Activated naive CD8-positive, alpha-beta T cell treated with anti-CD3 and anti-CD28 coated beads, Interleukin-2, amount 50 U/mL, for 24 hours (primary cell): ENCODE measurements around the gene TRPC1.
"Not testable (repeated sequence)": the region's sequence is repeated elsewhere in the genome, so short reads cannot be mapped to it uniquely, and the experiment has no call there.

Experiments used
- ATAC-seq: fragments of 150-1000 bp; cut with Tn5 transposase; one replicate; pipeline ENCODE4 v1.10.0; 2021
- DNase-seq: peaks from one replicate; pipeline ENCODE4 v3.0.0; 2021
- H3K27ac Mint-ChIP-seq: one replicate; pipeline ENCODE4 v1.8.0; 2021; ENCODE audit warnings: mild to moderate bottlenecking, mixed read lengths
- H3K27me3 Mint-ChIP-seq: one replicate; pipeline ENCODE4 v1.8.0; 2021; ENCODE audit warnings: mixed read lengths
- H3K36me3 Mint-ChIP-seq: one replicate; pipeline ENCODE4 v1.8.0; 2021; ENCODE audit warnings: low read depth, mixed read lengths
- H3K4me1 Mint-ChIP-seq: one replicate; pipeline ENCODE4 v1.8.0; 2021; ENCODE audit warnings: mixed read lengths
- H3K4me3 Mint-ChIP-seq: one replicate; pipeline ENCODE4 v1.8.0; 2021; ENCODE audit warnings: mild to moderate bottlenecking, moderate library complexity, mixed read lengths
- H3K9me3 Mint-ChIP-seq: one replicate; pipeline ENCODE4 v1.8.0; 2021; ENCODE audit warnings: mixed read lengths

Gene TRPC1

GRCh38 chr3:142723968-142724681 is at the start of gene TRPC1:
TSS of gene TRPC1 (plus strand) at chr3:142724034. CDS start at chr3:142724560, 526 bp downstream.
- H3K27me3 Mint-ChIP-seq, result peaks cover 46% of the 10 kb centered on the region
- peak within 1 kb of the TSS; percentile 64 for H3K27ac Mint-ChIP-seq
- no peaks in the 10 kb centered on the region for H3K36me3 Mint-ChIP-seq
- peak; percentile 69 for DNase-seq
- no peaks in the 10 kb centered on the region for H3K9me3 Mint-ChIP-seq
- peak within 1 kb of the TSS; percentile 82 for H3K4me3 Mint-ChIP-seq
- peak; percentile 97 for ATAC-seq
- H3K4me1 Mint-ChIP-seq, result peaks cover 9% of the 10 kb centered on the region

- Mint-ChIP-seq H3K4me3 (no peak overlapping the region), H3K27ac (no peak overlapping the region), H3K36me3 (peaks cover 1% of the 10 kb centered on the region), H3K27me3 (no peaks in the 10 kb centered on the region), H3K4me1 (no peaks in the 10 kb centered on the region), H3K9me3 (no peaks in the 10 kb centered on the region)
- DNase-seq (no peak), ATAC-seq (no peak)
These were observed 47.7 kb upstream of the TRPC1 start for GRCh38 chr3:142676151-142676550.

GRCh38 chr3:142680710-142681109 is 43.1 kb upstream of the TRPC1 start:
- Mint-ChIP-seq H3K36me3 (peaks cover 1% of the 10 kb centered on the region), H3K4me1 (no peaks in the 10 kb centered on the region), H3K4me3 (no peak overlapping the region), H3K9me3 (no peaks in the 10 kb centered on the region), H3K27ac (no peak overlapping the region), H3K27me3 (no peaks in the 10 kb centered on the region)
- DNase-seq (no peak), ATAC-seq (no peak)

- no peaks in the 10 kb centered on the region for H3K4me1 Mint-ChIP-seq
These were observed 33.2 kb upstream of the TRPC1 start for GRCh38 chr3:142690613-142691012.

GRCh38 chr3:142691527-142691926 is 32.3 kb upstream of the TRPC1 start:
- ATAC-seq, result no peak
- no peak for DNase-seq
- no peaks in the 10 kb centered on the region for H3K9me3 Mint-ChIP-seq
- H3K27ac Mint-ChIP-seq, result no peak overlapping the region
- H3K36me3 Mint-ChIP-seq, result no peaks in the 10 kb centered on the region
- H3K27me3 Mint-ChIP-seq, result no peaks in the 10 kb centered on the region
- H3K4me1 Mint-ChIP-seq, result no peaks in the 10 kb centered on the region
- H3K4me3 Mint-ChIP-seq, result no peak overlapping the region

More at GRCh38 chr3:142690613-142691012, 33.2 kb upstream of the TRPC1 start:
- Mint-ChIP-seq H3K9me3 (no peaks in the 10 kb centered on the region), H3K27ac (no peak overlapping the region), H3K27me3 (no peaks in the 10 kb centered on the region), H3K4me3 (no peak overlapping the region), H3K36me3 (no peaks in the 10 kb centered on the region)
- DNase-seq, result no peak
- ATAC-seq, result no peak

GRCh38 chr3:142693136-142693853 is 30.5 kb upstream of the TRPC1 start:
- Mint-ChIP-seq H3K4me1 (no peaks in the 10 kb centered on the region), H3K27ac (no peak overlapping the region), H3K9me3 (no peaks in the 10 kb centered on the region), H3K4me3 (no peak overlapping the region), H3K27me3 (no peaks in the 10 kb centered on the region), H3K36me3 (no peaks in the 10 kb centered on the region)
- DNase-seq (no peak), ATAC-seq (peak; percentile 63)

- no peak overlapping the region for H3K4me3 Mint-ChIP-seq
- H3K4me1 Mint-ChIP-seq, result no peaks in the 10 kb centered on the region
- no peaks in the 10 kb centered on the region for H3K27me3 Mint-ChIP-seq
- no peak overlapping the region for H3K27ac Mint-ChIP-seq
- H3K36me3 Mint-ChIP-seq, result no peaks in the 10 kb centered on the region
- DNase-seq (no peak), ATAC-seq (no peak)
- H3K9me3 Mint-ChIP-seq, result no peaks in the 10 kb centered on the region
These were observed 29.6 kb upstream of the TRPC1 start for GRCh38 chr3:142694225-142694624.

GRCh38 chr3:142705198-142705597 is 18.6 kb upstream of the TRPC1 start:
- Mint-ChIP-seq H3K27me3 (no peaks in the 10 kb centered on the region), H3K36me3 (no peaks in the 10 kb centered on the region), H3K27ac (no peak overlapping the region), H3K4me1 (peaks cover 6% of the 10 kb centered on the region), H3K9me3 (no peaks in the 10 kb centered on the region), H3K4me3 (no peak overlapping the region)
- ATAC-seq (no peak), DNase-seq (no peak)

- H3K36me3 Mint-ChIP-seq, result no peaks in the 10 kb centered on the region
These were observed 17.3 kb upstream of the TRPC1 start for GRCh38 chr3:142706321-142707127.

GRCh38 chr3:142709207-142709606 is 14.6 kb upstream of the TRPC1 start:
- Mint-ChIP-seq H3K27ac (no peak overlapping the region), H3K27me3 (peaks cover 4% of the 10 kb centered on the region), H3K4me1 (peaks cover 6% of the 10 kb centered on the region), H3K9me3 (no peaks in the 10 kb centered on the region), H3K4me3 (no peak overlapping the region), H3K36me3 (no peaks in the 10 kb centered on the region)
- ATAC-seq (no peak), DNase-seq (no peak)

More at GRCh38 chr3:142706321-142707127, 17.3 kb upstream of the TRPC1 start:
- ATAC-seq (no peak), DNase-seq (no peak)
- no peak overlapping the region for H3K27ac Mint-ChIP-seq
- peaks cover 6% of the 10 kb centered on the region for H3K4me1 Mint-ChIP-seq
- H3K27me3 Mint-ChIP-seq, result no peaks in the 10 kb centered on the region
- H3K9me3 Mint-ChIP-seq, result no peaks in the 10 kb centered on the region
- no peak overlapping the region for H3K4me3 Mint-ChIP-seq

- DNase-seq, H3K4me1 Mint-ChIP-seq, ATAC-seq, H3K9me3 Mint-ChIP-seq, H3K36me3 Mint-ChIP-seq, H3K27ac Mint-ChIP-seq, H3K4me3 Mint-ChIP-seq: not testable (repeated sequence)
- peaks cover 33% of the 10 kb centered on the region for H3K27me3 Mint-ChIP-seq
These were observed 9.0 kb upstream of the TRPC1 start for GRCh38 chr3:142714882-142715281.

- Mint-ChIP-seq H3K27ac (no peak overlapping the region), H3K9me3 (no peaks in the 10 kb centered on the region), H3K36me3 (no peaks in the 10 kb centered on the region), H3K4me1 (no peaks in the 10 kb centered on the region), H3K4me3 (no peak overlapping the region), H3K27me3 (peaks cover 43% of the 10 kb centered on the region)
- DNase-seq (no peak), ATAC-seq (no peak)
These were observed 7.7 kb upstream of the TRPC1 start for GRCh38 chr3:142716102-142716501.

GRCh38 chr3:142723665-142723967 is 218 bp upstream of the TRPC1 start:
- peak overlapping the region; percentile 64 for H3K27ac Mint-ChIP-seq
- H3K36me3 Mint-ChIP-seq, result no peaks in the 10 kb centered on the region
- ATAC-seq (no peak), DNase-seq (no peak)
- H3K4me1 Mint-ChIP-seq, result peaks cover 9% of the 10 kb centered on the region
- H3K4me3 Mint-ChIP-seq, result peak overlapping the region; percentile 82
- H3K27me3 Mint-ChIP-seq, result peaks cover 48% of the 10 kb centered on the region
- no peaks in the 10 kb centered on the region for H3K9me3 Mint-ChIP-seq

- no peaks in the 10 kb centered on the region for H3K36me3 Mint-ChIP-seq
- peak overlapping the region; percentile 82 for H3K4me3 Mint-ChIP-seq
- ATAC-seq, result peak; percentile 7
- peaks cover 40% of the 10 kb centered on the region for H3K27me3 Mint-ChIP-seq
- H3K27ac Mint-ChIP-seq, result no peak overlapping the region
- H3K4me1 Mint-ChIP-seq, result peaks cover 9% of the 10 kb centered on the region
- H3K9me3 Mint-ChIP-seq, result no peaks in the 10 kb centered on the region
- DNase-seq, result peak; percentile 22
These were observed 985 bp downstream of the TRPC1 start for GRCh38 chr3:142724682-142725356.
